ENCODE measurements around the gene VSIG8.
"Not testable (repeated sequence)": the region's sequence is repeated elsewhere in the genome, so short reads cannot be mapped to it uniquely, and the experiment has no call there.

Gene VSIG8

GRCh38 chr1:159862557-159862956, at the start of gene VSIG8:
VSIG8 (minus strand) TSS chr1:159862657; CDS start chr1:159862521, 136 bp downstream.
- no peak for DNase-seq

- no peak for DNase-seq
Measured at GRCh38 chr1:159911326-159912070, 49.0 kb upstream of the VSIG8 start.

- DNase-seq = no peak
Measured at GRCh38 chr1:159908031-159908940, 45.8 kb upstream of the VSIG8 start.

- DNase-seq = no peak
Measured at GRCh38 chr1:159906960-159907359, 44.5 kb upstream of the VSIG8 start.

- DNase-seq = not testable (repeated sequence)
Measured at GRCh38 chr1:159904036-159904435, 41.6 kb upstream of the VSIG8 start.

- no peak for DNase-seq
Measured at GRCh38 chr1:159902541-159902940, 40.1 kb upstream of the VSIG8 start.

GRCh38 chr1:159900755-159901360, 38.4 kb upstream of the VSIG8 start:
- DNase-seq = no peak

- DNase-seq = no peak
Measured at GRCh38 chr1:159900086-159900680, 37.7 kb upstream of the VSIG8 start, which contains the start of gene CFAP45. CFAP45 (minus strand) TSS chr1:159900165; CDS start chr1:159900098, 67 bp downstream.

GRCh38 chr1:159899634-159900033, 37.2 kb upstream of the VSIG8 start:
- not testable (repeated sequence) for DNase-seq

- DNase-seq = no peak
Measured at GRCh38 chr1:159898527-159898926, 36.1 kb upstream of the VSIG8 start.

GRCh38 chr1:159897962-159898361, 35.5 kb upstream of the VSIG8 start:
- no peak for DNase-seq

- no peak for DNase-seq
Measured at GRCh38 chr1:159896546-159896930, 34.1 kb upstream of the VSIG8 start.

- peak in 3 of 14 donors; percentile 9 to 12 (median 11) for DNase-seq
Measured at GRCh38 chr1:159895836-159896545, 33.5 kb upstream of the VSIG8 start.

- DNase-seq = no peak
Measured at GRCh38 chr1:159895286-159895685, 32.8 kb upstream of the VSIG8 start.

GRCh38 chr1:159892944-159893343, 30.5 kb upstream of the VSIG8 start:
- DNase-seq = no peak

GRCh38 chr1:159891275-159892157, 29.1 kb upstream of the VSIG8 start:
- peak in 13 of 14 donors; percentile 8 to 81 (median 63) for DNase-seq

- DNase-seq = no peak
Measured at GRCh38 chr1:159890390-159890789, 27.9 kb upstream of the VSIG8 start.

- peak in 1 of 14 donors; percentile 7 for DNase-seq
Measured at GRCh38 chr1:159889821-159890252, 27.4 kb upstream of the VSIG8 start.

GRCh38 chr1:159889202-159889601, 26.7 kb upstream of the VSIG8 start:
- no peak for DNase-seq

- DNase-seq = peak in 1 of 14 donors; percentile 71
Measured at GRCh38 chr1:159884296-159884695, 21.8 kb upstream of the VSIG8 start.

- DNase-seq = no peak
Measured at GRCh38 chr1:159883134-159883533, 20.7 kb upstream of the VSIG8 start.

All from C1 segment of cervical spinal cord (tissue), 14 donors.